Breast epithelium (tissue), 4 donors: ENCODE data around the gene NAB1. TPM values are rescaled to one million over a fixed set of nuclear protein-coding genes. Genes with fewer than 3 reads are reported as not detected.
A peak's percentile ranks its signal among the peaks of the same experiment; 100 is the strongest.

ENCODE experiments used
- DNase-seq, 2 donors: peaks; one replicate each; pipeline ENCODE4 v3.0.0-alpha.2; 2019; ENCODE audit warnings: low spot score in 2 of 2
- H3K27ac ChIP-seq, 2 donors: fragments of 200-600 bp; sonication (generic) in 1 of 2; one replicate each; pipeline ENCODE4 v1.5.1; 2016 to 2019; ENCODE audit warnings: mild to moderate bottlenecking in 1 of 2
- H3K27me3 ChIP-seq, 2 donors: fragments of 200-600 bp; sonication (generic) in 1 of 2; one replicate each; pipeline versions ENCODE4 v1.5.1 to v1.6.0; 2017 to 2019; ENCODE audit warnings: control low read depth in 1 of 2, mild to moderate bottlenecking in 1 of 2
- H3K36me3 ChIP-seq: fragments of 200-600 bp; one replicate; pipeline ENCODE4 v1.5.1; 2019
- H3K4me1 ChIP-seq, 2 donors: fragments of 200-600 bp; sonication (generic); one replicate each; pipeline ENCODE4 v1.5.1; 2016 to 2019; ENCODE audit warnings: control low read depth in 1 of 2
- H3K4me3 ChIP-seq, 3 donors: fragments of 200-600 bp; sonication (generic); 1 replicate in 2 of 3; 2 replicates in 1 of 3; pipeline ENCODE4 v1.5.1; 2016 to 2019; ENCODE audit warnings: mild to moderate bottlenecking in 3 of 3, moderate library complexity in 2 of 3
- H3K9me3 ChIP-seq, 2 donors: fragments of 200-600 bp; sonication (generic) in 1 of 2; one replicate each; pipeline ENCODE4 v1.5.1; 2016 to 2019; ENCODE audit warnings: control low read depth in 1 of 2
- CTCF ChIP-seq, 3 donors: fragments of 450-650 bp; IDR thresholded peaks; one replicate each; pipeline ENCODE4 v1.5.1; 2016 to 2017; ENCODE audit warnings: antibody characterized with exemption in 3 of 3, mild to moderate bottlenecking in 3 of 3, moderate library complexity in 3 of 3
- POLR2A ChIP-seq: fragments of 450-650 bp; IDR thresholded peaks from one replicate; pipeline ENCODE4 v1.6.1; 2016; ENCODE audit warnings: antibody characterized with exemption, mild to moderate bottlenecking, moderate library complexity
- POLR2AphosphoS5 ChIP-seq, 3 donors: sonication (generic); formaldehyde crosslinking; IDR thresholded peaks; one replicate each; pipeline ENCODE4 v1.6.1; 2017; ENCODE audit warnings: antibody characterized with exemption in 3 of 3
- intact Hi-C: fragments of 100-400 bp; cut with DNase I; formaldehyde crosslinking; loops from one replicate; pipeline ENCODE4 v1.15.1; 2023; ENCODE audit warnings: low total_unique reads
- total RNA-seq, 3 donors: library from RNA; depleted of rRNA; stranded (reverse); fragments of >200 nt; gene quantifications; one replicate each; pipeline ENCODE4 v1.1.0, GENCODE V29; 2016

NAB1 gene
- total RNA-seq, 3 donors from 2014 or later = 40.2 to 76.2 (median 71.8) TPM

- H3K9me3 ChIP-seq = no peaks in the 10 kb centered on the region
- TF ChIP-seq POLR2A = no peak
- no peak for TF ChIP-seq POLR2AphosphoS5 (IDR thresholded peaks at IDR 0.05)
- TF ChIP-seq CTCF (IDR thresholded peaks at IDR 0.05) = no peak
- intact Hi-C loops = no loop called here
- no peak overlapping the region for H3K27ac ChIP-seq
- no peak for DNase-seq
- no peaks in the 10 kb centered on the region for H3K27me3 ChIP-seq
- no peak overlapping the region for H3K4me3 ChIP-seq
- H3K4me1 ChIP-seq = no peaks in the 10 kb centered on the region
- no peaks in the 10 kb centered on the region for H3K36me3 ChIP-seq
Measured at GRCh38 chr2:190717306-190717705, 68.4 kb downstream of the NAB1 start.

- Histone ChIP-seq H3K4me3 (no peak overlapping the region), H3K4me1 (no peaks in the 10 kb centered on the region), H3K9me3 (no peaks in the 10 kb centered on the region), H3K27me3 (no peaks in the 10 kb centered on the region), H3K36me3 (no peaks in the 10 kb centered on the region), H3K27ac (no peak overlapping the region)
- no peak for TF ChIP-seq CTCF (IDR thresholded peaks at IDR 0.05)
- TF ChIP-seq POLR2AphosphoS5 (IDR thresholded peaks at IDR 0.05) = no peak
- no peak for TF ChIP-seq POLR2A
- no peak for DNase-seq
- intact Hi-C loops = no loop called here
Measured at GRCh38 chr2:190717764-190718651, 69.1 kb downstream of the NAB1 start.

- Histone ChIP-seq H3K27ac (peak overlapping the region; percentile 43), H3K27me3 (no peaks in the 10 kb centered on the region), H3K4me1 (no peaks in the 10 kb centered on the region), H3K4me3 (no peak overlapping the region), H3K9me3 (no peaks in the 10 kb centered on the region), H3K36me3 (no peaks in the 10 kb centered on the region)
- intact Hi-C loops = no loop called here
- peak; percentile 55 to 62 for DNase-seq
- TF ChIP-seq POLR2A = no peak
- TF ChIP-seq CTCF (IDR thresholded peaks at IDR 0.05) = no peak
- peak in 1 of 3 donors; percentile 35 for TF ChIP-seq POLR2AphosphoS5 (IDR thresholded peaks at IDR 0.05)
Measured at GRCh38 chr2:190718652-190719526, 70.0 kb downstream of the NAB1 start.

GRCh38 chr2:190720276-190720675 lies 71.4 kb downstream of the NAB1 start:
- no peak overlapping the region for H3K4me3 ChIP-seq
- H3K27me3 ChIP-seq = no peaks in the 10 kb centered on the region
- no peak for DNase-seq
- intact Hi-C loops = no loop called here
- no peaks in the 10 kb centered on the region for H3K4me1 ChIP-seq
- no peaks in the 10 kb centered on the region for H3K9me3 ChIP-seq
- TF ChIP-seq POLR2AphosphoS5 (IDR thresholded peaks at IDR 0.05) = no peak
- TF ChIP-seq CTCF (IDR thresholded peaks at IDR 0.05) = no peak
- no peak for TF ChIP-seq POLR2A
- H3K27ac ChIP-seq = no peak overlapping the region
- no peaks in the 10 kb centered on the region for H3K36me3 ChIP-seq

GRCh38 chr2:190720691-190721090 lies 71.8 kb downstream of the NAB1 start:
- TF ChIP-seq POLR2A (no peak), POLR2AphosphoS5 (IDR thresholded peaks at IDR 0.05) (no peak), CTCF (IDR thresholded peaks at IDR 0.05) (no peak)

More at GRCh38 chr2:190720691-190721090, 71.8 kb downstream of the NAB1 start:
- DNase-seq = no peak
- H3K27ac ChIP-seq = no peak overlapping the region
- H3K36me3 ChIP-seq = no peaks in the 10 kb centered on the region
- no peaks in the 10 kb centered on the region for H3K27me3 ChIP-seq
- no peaks in the 10 kb centered on the region for H3K9me3 ChIP-seq
- intact Hi-C loops = no loop called here
- H3K4me3 ChIP-seq = no peak overlapping the region
- no peaks in the 10 kb centered on the region for H3K4me1 ChIP-seq
